ACC112 (cell line): ENCODE data around the gene SMNDC1.

ENCODE experiments used
- H2AFZ ChIP-seq: fragments of 200-600 bp; sonication (generic); one replicate; pipeline ENCODE4 v1.6.0; 2017; ENCODE audit warnings: antibody characterized with exemption, low read length; ENCODE audit not compliant: unreplicated experiment
- H3K27ac ChIP-seq: fragments of 200-600 bp; sonication (generic); 2 replicates; pipeline ENCODE4 v1.5.1; 2014; ENCODE audit warnings: low read depth, mild to moderate bottlenecking, antibody characterized with exemption, low read length, moderate library complexity
- H3K27me3 ChIP-seq: fragments of 200-600 bp; sonication (generic); 2 replicates; pipeline ENCODE4 v1.6.1; 2014; ENCODE audit warnings: mild to moderate bottlenecking, antibody characterized with exemption, low read length, moderate library complexity, mixed read lengths; ENCODE audit not compliant: insufficient read depth
- H3K36me3 ChIP-seq: fragments of 200-600 bp; sonication (generic); 2 replicates; pipeline ENCODE4 v1.6.1; 2016; ENCODE audit warnings: mild to moderate bottlenecking, antibody characterized with exemption, low read length, moderate library complexity, mixed read lengths; ENCODE audit not compliant: insufficient read depth
- H3K4me1 ChIP-seq: fragments of 200-600 bp; sonication (generic); one replicate; pipeline ENCODE4 v1.6.1; 2016; ENCODE audit warnings: low read length, mixed read lengths; ENCODE audit not compliant: insufficient read depth, unreplicated experiment, control insufficient read depth
- H3K4me3 ChIP-seq: fragments of 200-600 bp; sonication (generic); 2 replicates; pipeline ENCODE4 v1.5.1; 2014; ENCODE audit warnings: mild to moderate bottlenecking, low read depth, low read length
- H3K79me2 ChIP-seq: fragments of 200-600 bp; sonication (generic); one replicate; pipeline ENCODE4 v1.6.0; 2016; ENCODE audit warnings: low read length; ENCODE audit not compliant: control insufficient read depth, unreplicated experiment, insufficient read depth

The SMNDC1 gene

DNA sequence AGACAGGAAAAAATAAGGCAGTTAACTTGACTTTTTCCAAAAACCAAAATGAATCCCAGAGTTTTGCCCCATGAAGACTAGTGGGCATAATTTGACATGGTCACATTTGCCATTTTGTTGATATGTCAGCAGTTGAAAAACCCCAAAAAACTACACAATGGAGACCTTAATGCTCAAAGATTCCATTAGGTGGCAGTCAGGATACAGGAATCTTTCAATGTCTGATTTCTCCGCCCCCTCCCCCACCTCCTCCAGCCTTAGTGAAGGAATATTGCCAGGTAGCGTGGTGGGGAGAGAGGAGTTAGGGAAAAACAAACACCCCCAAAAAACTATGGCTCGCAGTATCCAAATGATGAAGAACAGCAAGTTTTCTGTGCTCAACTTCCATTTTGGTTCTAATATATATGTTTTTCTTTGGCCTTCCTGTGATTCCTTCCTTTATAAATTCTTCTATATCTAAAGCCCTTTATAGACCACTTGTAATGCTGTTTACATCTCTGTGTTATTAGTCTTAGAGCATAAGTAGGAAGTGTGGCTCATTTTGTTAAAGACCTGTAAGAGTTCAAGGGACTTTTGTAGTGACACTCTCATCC, 6.7 kb upstream of the SMNDC1 start:
- H2AFZ ChIP-seq, result no peak overlapping the region
- peak overlapping the region; percentile 24; the same call in 1 of the 2 replicates for H3K27ac ChIP-seq
- H3K27me3 ChIP-seq, result no peaks in the 10 kb centered on the region
- no peaks in the 10 kb centered on the region for H3K36me3 ChIP-seq
- no peak overlapping the region for H3K4me3 ChIP-seq
- H3K79me2 ChIP-seq, result no peaks in the 10 kb centered on the region
- peaks cover 27% of the 10 kb centered on the region for H3K4me1 ChIP-seq

- peak overlapping the region; percentile 24; the same call in 1 of the 2 replicates for H3K27ac ChIP-seq
- H3K4me1 ChIP-seq, result peaks cover 31% of the 10 kb centered on the region
- H3K4me3 ChIP-seq, result no peak overlapping the region
Measured at GRCh38 chr10:110310741-110311140, 6.0 kb upstream of the SMNDC1 start.

GRCh38 chr10:110307805-110308204, 3.1 kb upstream of the SMNDC1 start:
- Histone ChIP-seq H3K4me3 (no peak overlapping the region), H3K79me2 (peaks cover 20% of the 10 kb centered on the region), H2AFZ (no peak overlapping the region), H3K27me3 (no peaks in the 10 kb centered on the region), H3K27ac (no peak overlapping the region), H3K4me1 (peaks cover 43% of the 10 kb centered on the region), H3K36me3 (peaks cover 6% of the 10 kb centered on the region)

More at GRCh38 chr10:110310741-110311140, 6.0 kb upstream of the SMNDC1 start:
- Histone ChIP-seq H2AFZ (no peak overlapping the region), H3K36me3 (no peaks in the 10 kb centered on the region), H3K27me3 (no peaks in the 10 kb centered on the region), H3K79me2 (no peaks in the 10 kb centered on the region)

- Histone ChIP-seq H3K36me3 (peaks cover 18% of the 10 kb centered on the region), H3K4me3 (no peak overlapping the region), H3K27ac (peak overlapping the region; percentile 45; the same call in 1 of the 2 replicates), H3K79me2 (peaks cover 34% of the 10 kb centered on the region), H2AFZ (peak overlapping the region; percentile 67), H3K4me1 (peaks cover 45% of the 10 kb centered on the region), H3K27me3 (no peaks in the 10 kb centered on the region)
Measured at GRCh38 chr10:110306452-110306768, 1.7 kb upstream of the SMNDC1 start.

DNA sequence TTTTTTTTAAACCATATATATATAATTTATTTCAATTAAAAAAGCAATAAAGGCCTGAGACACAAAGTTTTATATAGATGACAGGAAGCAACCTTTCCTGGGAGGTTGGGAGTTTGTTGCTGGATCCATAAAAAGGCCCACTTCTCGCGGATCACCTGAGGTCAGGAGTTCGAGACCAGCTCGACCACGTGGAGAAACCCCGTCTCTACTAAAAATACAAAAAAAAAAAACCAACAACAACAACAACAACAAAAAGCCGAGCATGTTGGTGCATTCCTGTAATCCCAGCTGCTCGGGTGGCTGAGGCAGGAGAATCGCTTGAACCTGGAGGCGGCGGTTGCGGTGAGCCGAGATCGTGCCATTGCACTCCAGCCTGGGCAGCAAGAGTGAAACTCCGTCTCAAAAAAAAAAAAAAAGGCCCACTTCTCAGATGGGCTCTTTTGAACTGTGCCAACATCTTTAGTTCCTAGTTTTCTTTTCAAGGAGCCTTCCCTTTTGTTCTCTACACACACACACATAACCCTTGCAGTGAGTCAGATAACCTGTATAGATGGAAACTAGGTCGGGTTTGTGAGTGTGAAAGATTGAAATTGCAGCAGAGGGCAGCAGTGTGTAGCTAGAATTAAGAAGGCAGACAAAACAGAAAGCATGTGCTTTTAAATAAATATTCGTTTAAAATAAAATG, 1.2 kb upstream of the SMNDC1 start:
- peaks cover 46% of the 10 kb centered on the region for H3K4me1 ChIP-seq
- H3K36me3 ChIP-seq, result peaks cover 23% of the 10 kb centered on the region
- no peak overlapping the region for H2AFZ ChIP-seq
- no peaks in the 10 kb centered on the region for H3K27me3 ChIP-seq
- peak overlapping the region; percentile 18; the same call in 1 of the 2 replicates for H3K4me3 ChIP-seq
- peak overlapping the region; percentile 88 for H3K27ac ChIP-seq
- peaks cover 39% of the 10 kb centered on the region for H3K79me2 ChIP-seq

GRCh38 chr10:110304394-110304779, 333 bp downstream of the SMNDC1 start:
- Histone ChIP-seq H3K4me3 (peak overlapping the region; percentile 98), H2AFZ (no peak overlapping the region), H3K27ac (peak overlapping the region; percentile 88), H3K79me2 (peaks cover 53% of the 10 kb centered on the region), H3K4me1 (peaks cover 47% of the 10 kb centered on the region), H3K27me3 (no peaks in the 10 kb centered on the region), H3K36me3 (peaks cover 36% of the 10 kb centered on the region)

DNA sequence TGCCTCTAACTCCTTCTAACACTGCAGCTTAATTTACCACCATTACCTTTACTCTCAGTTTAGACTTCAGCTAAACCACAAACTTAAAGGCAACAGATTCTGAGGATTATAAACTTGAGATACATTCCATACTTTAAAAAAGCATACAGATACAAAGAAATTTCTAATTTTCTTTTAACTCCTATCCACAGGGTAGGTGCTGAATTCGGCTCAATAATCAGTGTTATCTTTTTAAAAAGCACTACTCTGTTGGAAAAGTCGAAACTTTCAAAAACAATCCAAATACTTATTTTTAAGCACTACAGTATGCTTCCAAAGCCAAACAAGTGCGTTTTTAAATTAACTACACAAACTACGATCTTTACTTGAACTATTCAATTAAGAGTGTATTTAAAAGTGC, 1.0 kb downstream of the SMNDC1 start:
- Histone ChIP-seq H3K36me3 (peaks cover 44% of the 10 kb centered on the region), H3K79me2 (peaks cover 60% of the 10 kb centered on the region)

GRCh38 chr10:110300486-110300986, 4.2 kb downstream of the SMNDC1 start:
- no peak overlapping the region for H3K4me3 ChIP-seq
- H3K27ac ChIP-seq, result no peak overlapping the region
- no peak overlapping the region for H2AFZ ChIP-seq
- H3K36me3 ChIP-seq, result peaks cover 65% of the 10 kb centered on the region
- H3K27me3 ChIP-seq, result no peaks in the 10 kb centered on the region
- peaks cover 66% of the 10 kb centered on the region for H3K79me2 ChIP-seq
- peaks cover 32% of the 10 kb centered on the region for H3K4me1 ChIP-seq

More for the DNA sequence above, 1.0 kb downstream of the SMNDC1 start:
- Histone ChIP-seq H3K27ac (peak overlapping the region; percentile 88; the same call in 1 of the 2 replicates), H3K4me3 (peak overlapping the region; percentile 98), H2AFZ (no peak overlapping the region), H3K27me3 (no peaks in the 10 kb centered on the region), H3K4me1 (peaks cover 47% of the 10 kb centered on the region)

DNA sequence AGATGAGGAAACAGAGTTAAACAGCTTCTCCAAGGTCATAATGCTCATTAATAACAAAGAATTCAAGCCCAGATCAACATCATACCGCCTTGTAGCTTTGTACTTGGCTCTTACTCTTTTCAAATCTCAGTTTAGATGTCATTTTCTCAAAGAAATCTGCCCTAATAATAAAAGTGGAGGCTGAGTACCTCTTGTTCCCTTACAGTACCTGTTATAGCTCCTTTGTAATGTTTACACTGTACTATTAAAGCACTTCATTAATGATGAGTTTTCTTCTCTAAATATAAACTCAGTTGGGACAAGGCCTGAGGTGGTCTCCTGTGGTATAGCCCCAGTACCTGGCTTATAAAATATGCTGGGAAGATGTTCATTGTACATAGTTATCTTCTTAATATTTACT, 7.8 kb downstream of the SMNDC1 start:
- Histone ChIP-seq H3K79me2 (peaks cover 38% of the 10 kb centered on the region), H3K36me3 (peaks cover 74% of the 10 kb centered on the region), H3K4me3 (no peak overlapping the region)

DNA sequence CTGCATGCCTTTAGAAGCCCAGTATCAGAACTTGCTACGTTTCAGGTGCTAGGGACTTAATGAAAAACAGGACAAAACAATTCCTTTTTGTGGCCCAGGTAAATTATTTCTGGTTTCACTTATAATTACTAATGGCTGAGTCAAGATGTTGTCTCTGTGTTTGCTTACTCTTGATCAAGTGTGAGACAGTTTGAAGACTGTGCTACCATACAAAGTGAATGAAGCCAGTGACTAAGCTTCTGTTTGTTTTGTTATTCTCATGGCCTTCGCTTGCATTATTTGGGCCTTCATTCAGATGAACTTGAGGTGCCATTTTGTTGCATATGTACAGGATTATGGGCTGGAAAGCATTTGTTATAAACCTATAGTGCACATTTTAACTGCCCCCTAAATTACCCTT, 17.9 kb downstream of the SMNDC1 start:
- no peaks in the 10 kb centered on the region for H3K4me1 ChIP-seq
- no peak overlapping the region for H3K4me3 ChIP-seq
- no peaks in the 10 kb centered on the region for H3K27me3 ChIP-seq
- H3K27ac ChIP-seq, result no peak overlapping the region
- peaks cover 8% of the 10 kb centered on the region; the same call in 1 of the 2 replicates for H3K36me3 ChIP-seq
- no peaks in the 10 kb centered on the region for H3K79me2 ChIP-seq
- no peak overlapping the region for H2AFZ ChIP-seq

More for the DNA sequence above, 7.8 kb downstream of the SMNDC1 start:
- H3K27ac ChIP-seq, result no peak overlapping the region
- no peak overlapping the region for H2AFZ ChIP-seq
- H3K4me1 ChIP-seq, result peaks cover 14% of the 10 kb centered on the region
- H3K27me3 ChIP-seq, result no peaks in the 10 kb centered on the region

GRCh38 chr10:110285501-110285900, 19.2 kb downstream of the SMNDC1 start:
- Histone ChIP-seq H3K79me2 (no peaks in the 10 kb centered on the region), H2AFZ (no peak overlapping the region), H3K4me3 (no peak overlapping the region), H3K27ac (no peak overlapping the region), H3K27me3 (no peaks in the 10 kb centered on the region), H3K4me1 (no peaks in the 10 kb centered on the region), H3K36me3 (0 out of 2 replicates have a peak, but pooled peaks cover 2% of the 10 kb centered on the region)
